ENCODE data around the gene HES5. TPM values are rescaled to one million over a fixed set of nuclear protein-coding genes. Genes with fewer than 3 reads are reported as not detected.

Gene HES5
- polyA plus RNA-seq, 1 donor from 2014 or later = 0.81 TPM

GRCh38 chr1:2530513-2531361 is 674 bp upstream of the HES5 start:
- no peak overlapping the region for H3K4me2 ChIP-seq (ENCODE audit: low read length)
- peak overlapping the region; percentile 74 for H3K4me3 ChIP-seq (ENCODE audit: low read length)
- peak overlapping the region; percentile 45 for H3K27ac ChIP-seq (ENCODE audit: low read length)

DNA sequence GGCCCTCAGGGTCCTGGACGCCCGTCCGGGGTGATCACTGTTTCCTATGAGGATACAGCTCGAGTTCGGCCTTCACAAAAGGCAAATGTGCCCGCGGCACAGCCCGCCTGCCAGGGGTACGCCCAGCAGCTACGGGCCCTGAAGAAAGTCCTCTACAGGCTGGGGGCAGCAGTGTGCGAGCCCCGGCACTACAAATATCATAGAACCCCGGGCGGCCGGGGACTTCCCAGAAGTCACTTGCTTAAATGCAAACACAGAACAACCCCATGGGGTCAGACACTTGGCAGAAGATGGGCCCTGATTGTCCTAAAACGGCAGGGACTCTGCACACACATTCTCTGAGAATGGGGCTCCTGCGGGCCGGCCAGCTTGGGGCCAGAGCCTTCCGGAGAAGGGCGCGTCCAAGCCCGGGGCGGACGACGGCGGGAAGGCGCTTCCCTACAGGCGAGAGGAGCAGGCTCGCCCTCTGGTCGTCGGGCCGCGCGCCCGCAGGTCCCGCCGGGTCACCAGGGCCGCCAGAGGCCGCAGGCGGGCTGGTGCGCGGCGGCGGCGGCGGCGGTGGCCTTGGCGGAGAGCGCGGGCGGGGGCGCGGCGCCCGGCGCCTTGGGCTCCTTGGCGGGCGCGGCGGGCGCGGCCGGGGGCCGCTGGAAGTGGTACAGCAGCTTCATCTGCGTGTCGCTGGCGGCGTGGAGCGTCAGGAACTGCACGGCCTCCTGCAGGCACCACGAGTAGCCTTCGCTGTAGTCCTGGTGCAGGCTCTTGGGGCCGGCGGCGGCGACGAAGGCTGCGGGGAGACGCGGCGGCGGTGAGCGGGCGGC is 888 bp downstream of the HES5 start:
- H3K79me2 ChIP-seq (replicated peaks; ENCODE audit: insufficient read depth, low read length) = peaks cover 32% of the 10 kb centered on the region
- peak overlapping the region; percentile 75 for H3K9ac ChIP-seq (ENCODE audit: low read length)
- no peaks in the 10 kb centered on the region for H3F3A ChIP-seq (ENCODE audit: insufficient read depth, low read length, poor library complexity, severe bottlenecking)
- H2AFZ ChIP-seq (ENCODE audit: low read depth, low read length) = no peak overlapping the region
- H3K27ac ChIP-seq (ENCODE audit: low read length) = peak overlapping the region; percentile 67
- no peak overlapping the region for H3K4me2 ChIP-seq (ENCODE audit: low read length)
- no peak for TF ChIP-seq TAF1 (IDR thresholded peaks at IDR 0.05; ENCODE audit: low read depth)
- peak; percentile 28 for TF ChIP-seq CTCF (IDR thresholded peaks at IDR 0.05; ENCODE audit: poor library complexity, severe bottlenecking)
- no peak for TF ChIP-seq RAD21 (conservative IDR thresholded peaks at IDR 0.05)
- no peak for TF ChIP-seq POLR2AphosphoS5 (IDR thresholded peaks at IDR 0.05)
- H3K27me3 ChIP-seq (ENCODE audit: insufficient read depth, low read depth, low read length) = no peaks in the 10 kb centered on the region
- H3K4me3 ChIP-seq (ENCODE audit: low read length) = peak overlapping the region; percentile 74
- no peaks in the 10 kb centered on the region for H3K36me3 ChIP-seq (ENCODE audit: insufficient read depth, low read length)
- H4K20me1 ChIP-seq (ENCODE audit: insufficient read depth) = peaks cover 5% of the 10 kb centered on the region
- no peaks in the 10 kb centered on the region for H3K9me2 ChIP-seq (ENCODE audit: insufficient read depth, low read length)
- no peaks in the 10 kb centered on the region for H3K9me3 ChIP-seq (ENCODE audit: low read length)

More at GRCh38 chr1:2530513-2531361, 674 bp upstream of the HES5 start:
- no peaks in the 10 kb centered on the region for H3K27me3 ChIP-seq (ENCODE audit: insufficient read depth, low read depth, low read length)
- peaks cover 16% of the 10 kb centered on the region for H3K79me2 ChIP-seq (replicated peaks; ENCODE audit: insufficient read depth, low read length)
- no peaks in the 10 kb centered on the region for H4K20me1 ChIP-seq (ENCODE audit: insufficient read depth)
- no peaks in the 10 kb centered on the region for H3K36me3 ChIP-seq (ENCODE audit: insufficient read depth, low read length)
- H3K9me3 ChIP-seq (ENCODE audit: low read length) = no peaks in the 10 kb centered on the region
- H3F3A ChIP-seq (ENCODE audit: insufficient read depth, low read length, poor library complexity, severe bottlenecking) = no peaks in the 10 kb centered on the region
- peak overlapping the region; percentile 75 for H3K9ac ChIP-seq (ENCODE audit: low read length)
- no peak overlapping the region for H2AFZ ChIP-seq (ENCODE audit: low read depth, low read length)
- TF ChIP-seq POLR2AphosphoS5 (IDR thresholded peaks at IDR 0.05) (peak; percentile 23), SMC3 (conservative IDR thresholded peaks at IDR 0.05; ENCODE audit: poor library complexity) (no peak)
- H3K9me2 ChIP-seq (ENCODE audit: insufficient read depth, low read length) = no peaks in the 10 kb centered on the region

DNA sequence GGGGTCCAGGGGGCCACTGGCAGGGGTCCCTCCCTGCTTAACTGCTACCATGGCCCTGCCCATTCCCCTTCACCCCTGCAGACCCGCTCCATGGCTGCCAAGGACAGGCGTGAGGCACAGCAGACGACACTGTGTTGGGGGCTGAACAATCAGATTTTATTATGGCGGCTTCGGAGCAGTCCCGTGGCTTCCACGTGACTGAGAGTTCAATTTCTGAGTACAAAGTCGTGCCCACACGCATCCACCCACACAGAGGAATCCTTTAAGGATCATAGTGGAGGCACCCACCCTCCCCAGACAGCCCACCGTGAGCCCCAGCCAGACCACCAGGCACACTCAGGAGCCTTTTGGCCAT is 1.5 kb downstream of the HES5 start:
- peak overlapping the region; percentile 27 for H3K9ac ChIP-seq (ENCODE audit: low read length)

More for the DNA sequence above, 1.5 kb downstream of the HES5 start:
- H3K79me2 ChIP-seq (replicated peaks; ENCODE audit: insufficient read depth, low read length) = peaks cover 38% of the 10 kb centered on the region
- no peak for TF ChIP-seq REST (IDR thresholded peaks at IDR 0.05; ENCODE audit: borderline replicate concordance)
- no peak for TF ChIP-seq MXI1 (conservative IDR thresholded peaks at IDR 0.05; ENCODE audit: poor library complexity, severe bottlenecking)
- TF ChIP-seq POLR2AphosphoS5 (IDR thresholded peaks at IDR 0.05) = no peak
- no peak for TF ChIP-seq SMC3 (conservative IDR thresholded peaks at IDR 0.05; ENCODE audit: poor library complexity)
- no peak overlapping the region for H3K27ac ChIP-seq (ENCODE audit: low read length)
- peak overlapping the region; percentile 58 for H3K4me3 ChIP-seq (ENCODE audit: low read length)
- no peaks in the 10 kb centered on the region for H3K9me2 ChIP-seq (ENCODE audit: insufficient read depth, low read length)
- no peaks in the 10 kb centered on the region for H3K27me3 ChIP-seq (ENCODE audit: insufficient read depth, low read depth, low read length)
- H3K4me2 ChIP-seq (ENCODE audit: low read length) = no peak overlapping the region
- H3K9me3 ChIP-seq (ENCODE audit: low read length) = no peaks in the 10 kb centered on the region
- H3K36me3 ChIP-seq (ENCODE audit: insufficient read depth, low read length) = no peaks in the 10 kb centered on the region
- no peak overlapping the region for H2AFZ ChIP-seq (ENCODE audit: low read depth, low read length)
- H4K20me1 ChIP-seq (ENCODE audit: insufficient read depth) = peaks cover 9% of the 10 kb centered on the region
- H3F3A ChIP-seq (ENCODE audit: insufficient read depth, low read length, poor library complexity, severe bottlenecking) = no peaks in the 10 kb centered on the region
